Neural cell (in vitro differentiated cells): ENCODE measurements around the gene TAGAP. TPM values are rescaled to one million over a fixed set of nuclear protein-coding genes. Genes with fewer than 3 reads are reported as not detected.
"Not testable (repeated sequence)": the region's sequence is repeated elsewhere in the genome, so short reads cannot be mapped to it uniquely, and the experiment has no call there.

Source experiments
- H2AFZ ChIP-seq: fragments of 200-600, 300-800 bp; sonication (generic), shearing (Covaris generic); 2 replicates; pipeline ENCODE4 v1.6.0; 2014; ENCODE audit warnings: low read depth, mild to moderate bottlenecking, antibody characterized with exemption, low read length, moderate library complexity
- H3F3A ChIP-seq: fragments of 200-600 bp; shearing (Covaris generic); 2 replicates; pipeline ENCODE4 v1.6.1; 2016; ENCODE audit warnings: mild to moderate bottlenecking, moderate library complexity, mixed read lengths, antibody characterized with exemption, low read length; ENCODE audit not compliant: insufficient read depth, poor library complexity, severe bottlenecking
- H3K27ac ChIP-seq: fragments of 200-600, 300-800 bp; sonication (generic), shearing (Covaris generic); 2 replicates; pipeline ENCODE4 v1.5.1; 2014; ENCODE audit warnings: mild to moderate bottlenecking, low read length, moderate library complexity
- H3K27me3 ChIP-seq: fragments of 300-800, 200-600 bp; sonication (generic), shearing (Covaris generic); 2 replicates; pipeline ENCODE4 v1.6.0; 2014; ENCODE audit warnings: mild to moderate bottlenecking, low read depth, low read length, moderate library complexity; ENCODE audit not compliant: insufficient read depth
- H3K36me3 ChIP-seq: fragments of 300-800, 200-600 bp; sonication (generic), shearing (Covaris generic); 2 replicates; pipeline ENCODE4 v1.5.1; 2014; ENCODE audit warnings: mild to moderate bottlenecking, antibody characterized with exemption, low read length, moderate library complexity; ENCODE audit not compliant: insufficient read depth
- H3K4me2 ChIP-seq: fragments of 300-800, 200-600 bp; sonication (generic), shearing (Covaris generic); 2 replicates; pipeline ENCODE4 v1.6.0; 2014; ENCODE audit warnings: mild to moderate bottlenecking, low read length
- H3K4me3 ChIP-seq: fragments of 300-800, 200-600 bp; sonication (generic), shearing (Covaris generic); 2 replicates; pipeline ENCODE4 v1.5.1; 2014; ENCODE audit warnings: mild to moderate bottlenecking, low read length, moderate library complexity
- H3K79me2 ChIP-seq: fragments of 200-600 bp; shearing (Covaris generic); replicated peaks from 2 replicates; pipeline ENCODE4 v1.6.0; 2014; ENCODE audit warnings: mild to moderate bottlenecking, low read length, moderate library complexity; ENCODE audit not compliant: insufficient read depth
- H3K9ac ChIP-seq: fragments of 300-800, 200-600 bp; sonication (generic), shearing (Covaris generic); 2 replicates; pipeline ENCODE4 v1.6.1; 2016; ENCODE audit warnings: mild to moderate bottlenecking, low read length, mixed read lengths
- H3K9me2 ChIP-seq: fragments of 200-600 bp; shearing (Covaris generic); 2 replicates; pipeline ENCODE4 v1.6.1; 2016; ENCODE audit warnings: mild to moderate bottlenecking, low read length, mixed read lengths; ENCODE audit not compliant: insufficient read depth
- H3K9me3 ChIP-seq: fragments of 200-600, 300-800 bp; sonication (generic), shearing (Covaris generic); 2 replicates; pipeline ENCODE4 v1.6.1; 2016; ENCODE audit warnings: mild to moderate bottlenecking, mixed run types, low read length, moderate library complexity, mixed read lengths
- H4K20me1 ChIP-seq: fragments of 200-600 bp; shearing (Covaris generic); 2 replicates; pipeline ENCODE4 v1.6.1; 2016; ENCODE audit warnings: mild to moderate bottlenecking, mixed run types; ENCODE audit not compliant: insufficient read depth
- CTCF ChIP-seq: fragments of 450-650 bp; IDR thresholded peaks from 2 replicates; pipeline ENCODE4 v1.5.1; 2014; ENCODE audit warnings: antibody characterized with exemption, mild to moderate bottlenecking, moderate library complexity; ENCODE audit not compliant: poor library complexity, severe bottlenecking
- EP300 ChIP-seq: fragments of 450-650 bp; conservative IDR thresholded peaks from 2 replicates; pipeline ENCODE4 v1.6.1; 2014; ENCODE audit warnings: antibody characterized with exemption, mild to moderate bottlenecking, moderate library complexity; ENCODE audit not compliant: poor library complexity, severe bottlenecking
- EZH2 ChIP-seq: fragments of 200-600, 300-800 bp; shearing (Covaris generic), sonication (generic); IDR thresholded peaks from 2 replicates; pipeline ENCODE4 v1.6.1; 2014; ENCODE audit warnings: antibody characterized with exemption, low read length, borderline replicate concordance, mild to moderate bottlenecking; ENCODE audit not compliant: insufficient read depth, poor library complexity, severe bottlenecking
- MXI1 ChIP-seq: fragments of 450-650 bp; conservative IDR thresholded peaks from 2 replicates; pipeline ENCODE4 v1.6.1; 2014; ENCODE audit warnings: antibody characterized with exemption, mild to moderate bottlenecking; ENCODE audit not compliant: poor library complexity, severe bottlenecking
- POLR2AphosphoS5 ChIP-seq: IDR thresholded peaks from 2 replicates; pipeline ENCODE4 v1.6.1; 2012
- RAD21 ChIP-seq: fragments of 450-650 bp; conservative IDR thresholded peaks from 2 replicates; pipeline ENCODE4 v1.6.1; 2014; ENCODE audit warnings: antibody characterized with exemption, mild to moderate bottlenecking, moderate library complexity
- REST ChIP-seq: IDR thresholded peaks from 2 replicates; pipeline ENCODE4 v1.6.1; 2012; ENCODE audit warnings: borderline replicate concordance
- SMC3 ChIP-seq: fragments of 450-650 bp; conservative IDR thresholded peaks from 2 replicates; pipeline ENCODE4 v1.6.1; 2014; ENCODE audit warnings: antibody characterized with exemption, mild to moderate bottlenecking, moderate library complexity; ENCODE audit not compliant: poor library complexity
- TAF1 ChIP-seq: IDR thresholded peaks from 2 replicates; pipeline ENCODE4 v1.6.1; 2012; ENCODE audit warnings: low read depth
- polyA plus RNA-seq: library from polyadenylated mRNA; depleted of rRNA; stranded (reverse); fragments of >200 nt; gene quantifications from 2 replicates; pipeline ENCODE4 v1.2.3, GENCODE V29; 2014

The TAGAP gene
- polyA plus RNA-seq, 1 donor from 2014 or later = not detected

GRCh38 chr6:159031846-159032245 is 12.9 kb downstream of the TAGAP start:
- TF ChIP-seq EZH2 (no peak), POLR2AphosphoS5 (no peak), RAD21 (no peak), MXI1 (no peak), SMC3 (no peak), EP300 (no peak), REST (no peak), TAF1 (no peak), CTCF (no peak)
- no peaks in the 10 kb centered on the region for H4K20me1 ChIP-seq
- no peak overlapping the region for H3K9ac ChIP-seq
- no peaks in the 10 kb centered on the region for H3K36me3 ChIP-seq
- H3K9me3 ChIP-seq = no peaks in the 10 kb centered on the region
- no peak overlapping the region for H3K4me3 ChIP-seq
- H2AFZ ChIP-seq = no peak overlapping the region
- no peak overlapping the region for H3K27ac ChIP-seq
- no peaks in the 10 kb centered on the region for H3K9me2 ChIP-seq
- H3K79me2 ChIP-seq = no peaks in the 10 kb centered on the region
- no peaks in the 10 kb centered on the region for H3F3A ChIP-seq
- no peaks in the 10 kb centered on the region for H3K27me3 ChIP-seq
- H3K4me2 ChIP-seq = no peak overlapping the region

- Histone ChIP-seq H3K27ac (no peak overlapping the region), H2AFZ (no peak overlapping the region), H3K4me2 (no peak overlapping the region), H3K79me2 (no peaks in the 10 kb centered on the region), H3K36me3 (no peaks in the 10 kb centered on the region), H3K9me3 (peaks cover under 1% of the 10 kb centered on the region), H3K4me3 (no peak overlapping the region), H3K27me3 (no peaks in the 10 kb centered on the region), H4K20me1 (no peaks in the 10 kb centered on the region), H3K9me2 (no peaks in the 10 kb centered on the region), H3F3A (no peaks in the 10 kb centered on the region), H3K9ac (no peak overlapping the region)
- TF ChIP-seq MXI1 (no peak), TAF1 (no peak), EZH2 (no peak), POLR2AphosphoS5 (no peak)
These were observed 14.6 kb downstream of the TAGAP start for GRCh38 chr6:159030168-159030567.

GRCh38 chr6:159025224-159025623 is 19.6 kb downstream of the TAGAP start:
- not testable (repeated sequence) for H3K4me2 ChIP-seq, H3F3A ChIP-seq, H3K9me2 ChIP-seq, H4K20me1 ChIP-seq, H3K27me3 ChIP-seq, H3K79me2 ChIP-seq, H3K27ac ChIP-seq, H3K4me3 ChIP-seq, H2AFZ ChIP-seq, H3K9ac ChIP-seq, H3K36me3 ChIP-seq, H3K9me3 ChIP-seq
